MM.1S (cell line): Measurements from ENCODE around the gene UGT1A10.

Experiments
- DNase-seq: peaks from one replicate; pipeline ENCODE4 v3.0.0-alpha.2; 2015
- H2AFZ ChIP-seq: fragments of 300-600 bp; sonication (generic); 2 replicates; pipeline ENCODE4 v1.6.0; 2016; ENCODE audit warnings: antibody characterized with exemption, low read length
- H3F3A ChIP-seq: fragments of 300-600 bp; sonication (generic); 2 replicates; pipeline ENCODE4 v1.6.1; 2016; ENCODE audit warnings: mild to moderate bottlenecking, antibody characterized with exemption, low read length, moderate library complexity, mixed read lengths; ENCODE audit not compliant: insufficient read depth
- H3K27ac ChIP-seq: fragments of 300-600 bp; sonication (generic); 2 replicates; pipeline ENCODE4 v1.5.1; 2016; ENCODE audit warnings: mild to moderate bottlenecking, low read length
- H3K27me3 ChIP-seq: fragments of 300-600 bp; sonication (generic); replicated peaks from 2 replicates; pipeline ENCODE4 v1.6.0; 2016; ENCODE audit warnings: low read length; ENCODE audit not compliant: insufficient read depth
- H3K36me3 ChIP-seq: fragments of 300-600 bp; sonication (generic); replicated peaks from 2 replicates; pipeline ENCODE4 v1.6.1; 2016; ENCODE audit warnings: mild to moderate bottlenecking, low read length, mixed read lengths; ENCODE audit not compliant: insufficient read depth
- H3K4me1 ChIP-seq: fragments of 300-600 bp; sonication (generic); 2 replicates; pipeline ENCODE4 v1.6.1; 2016; ENCODE audit warnings: low read length, mixed read lengths
- H3K4me2 ChIP-seq: fragments of 300-600 bp; sonication (generic); 2 replicates; pipeline ENCODE4 v1.6.0; 2016; ENCODE audit warnings: low read depth, low read length
- H3K4me3 ChIP-seq: fragments of 300-600 bp; sonication (generic); 2 replicates; pipeline ENCODE4 v1.5.1; 2016; ENCODE audit warnings: low read length, mixed read lengths
- H3K79me2 ChIP-seq: fragments of 300-600 bp; sonication (generic); 2 replicates; pipeline ENCODE4 v1.6.1; 2016; ENCODE audit warnings: mixed run types, low read length, mixed read lengths
- H3K9ac ChIP-seq: fragments of 300-600 bp; sonication (generic); 2 replicates; pipeline ENCODE4 v1.6.1; 2016; ENCODE audit warnings: low read length, mixed read lengths
- H3K9me2 ChIP-seq: fragments of 300-600 bp; sonication (generic); replicated peaks from 2 replicates; pipeline ENCODE4 v1.6.1; 2016; ENCODE audit warnings: mild to moderate bottlenecking, low read length, mixed read lengths; ENCODE audit not compliant: insufficient read depth
- H3K9me3 ChIP-seq: fragments of 300-600 bp; sonication (generic); replicated peaks from 2 replicates; pipeline ENCODE4 v1.6.1; 2016; ENCODE audit warnings: mild to moderate bottlenecking, low read length, mixed read lengths; ENCODE audit not compliant: insufficient read depth
- H4K20me1 ChIP-seq: fragments of 300-600 bp; sonication (generic); 2 replicates; pipeline ENCODE4 v1.6.1; 2016; ENCODE audit warnings: mild to moderate bottlenecking, low read length, moderate library complexity, mixed read lengths; ENCODE audit not compliant: insufficient read depth
- CTCF ChIP-seq: fragments of 300-600 bp; sonication (generic); IDR thresholded peaks from 2 replicates; pipeline ENCODE4 v1.5.1; 2016; ENCODE audit warnings: antibody characterized with exemption, low read length, mixed read lengths
- EZH2 ChIP-seq: fragments of 300-600 bp; sonication (generic); optimal IDR thresholded peaks from 2 replicates; pipeline ENCODE3; 2017; ENCODE audit warnings: low read depth, mild to moderate bottlenecking, antibody characterized with exemption, low read length, mixed read lengths
- EZH2phosphoT487 ChIP-seq: fragments of 300-600 bp; sonication (generic); IDR thresholded peaks from 2 replicates; pipeline ENCODE4 v1.6.1; 2018; ENCODE audit warnings: antibody characterized with exemption, low read length

UGT1A10 gene

GRCh38 chr2:233807215-233807865, 171.1 kb downstream of the UGT1A10 start:
- Histone ChIP-seq H3K4me3 (no peak overlapping the region), H3K4me1 (no peaks in the 10 kb centered on the region), H3K9me2 (no peaks in the 10 kb centered on the region), H3K79me2 (no peaks in the 10 kb centered on the region), H4K20me1 (no peaks in the 10 kb centered on the region), H3K4me2 (no peak overlapping the region), H3K27me3 (no peaks in the 10 kb centered on the region), H3K27ac (no peak overlapping the region), H3K36me3 (no peaks in the 10 kb centered on the region), H3K9ac (no peak overlapping the region), H3F3A (no peaks in the 10 kb centered on the region), H3K9me3 (no peaks in the 10 kb centered on the region), H2AFZ (no peak overlapping the region)
- no peak for TF ChIP-seq CTCF
- no peak for TF ChIP-seq EZH2
- TF ChIP-seq EZH2phosphoT487: no peak
- no peak for DNase-seq

- no peak overlapping the region for H2AFZ ChIP-seq
- TF ChIP-seq EZH2: no peak
- no peak for TF ChIP-seq EZH2phosphoT487
- no peak for TF ChIP-seq CTCF
- no peak for DNase-seq
- no peak overlapping the region for H3K4me3 ChIP-seq
- no peaks in the 10 kb centered on the region for H3K36me3 ChIP-seq
- H3K4me2 ChIP-seq: no peak overlapping the region
- H3F3A ChIP-seq: no peaks in the 10 kb centered on the region
- no peak overlapping the region for H3K9ac ChIP-seq
- H3K79me2 ChIP-seq: no peaks in the 10 kb centered on the region
- H3K9me2 ChIP-seq: no peaks in the 10 kb centered on the region
- no peaks in the 10 kb centered on the region for H3K9me3 ChIP-seq
- no peaks in the 10 kb centered on the region for H3K27me3 ChIP-seq
- H3K4me1 ChIP-seq: no peaks in the 10 kb centered on the region
- H4K20me1 ChIP-seq: no peaks in the 10 kb centered on the region
- H3K27ac ChIP-seq: no peak overlapping the region
Observed at GRCh38 chr2:233807966-233808935, 172.0 kb downstream of the UGT1A10 start.

- H3K4me2 ChIP-seq: no peak overlapping the region
Observed at GRCh38 chr2:233810385-233810784, 174.1 kb downstream of the UGT1A10 start.

More at GRCh38 chr2:233810385-233810784, 174.1 kb downstream of the UGT1A10 start:
- Histone ChIP-seq H3K36me3 (no peaks in the 10 kb centered on the region), H2AFZ (no peak overlapping the region), H3K4me1 (no peaks in the 10 kb centered on the region), H3K9me3 (no peaks in the 10 kb centered on the region), H3K27me3 (no peaks in the 10 kb centered on the region), H3K79me2 (no peaks in the 10 kb centered on the region), H3K9ac (no peak overlapping the region), H3K4me3 (no peak overlapping the region), H3F3A (no peaks in the 10 kb centered on the region), H4K20me1 (no peaks in the 10 kb centered on the region), H3K9me2 (no peaks in the 10 kb centered on the region), H3K27ac (no peak overlapping the region)
- DNase-seq: no peak
- TF ChIP-seq CTCF (no peak), EZH2phosphoT487 (no peak), EZH2 (no peak)
